Activated naive CD8-positive, alpha-beta T cell treated with anti-CD3 and anti-CD28 coated beads, Interleukin-2, amount 50 U/mL, for 24 hours (primary cell): ENCODE results near the gene PNMA8B.

ENCODE experiments used
- ATAC-seq: fragments of 150-1000 bp; cut with Tn5 transposase; one replicate; pipeline ENCODE4 v1.10.0; 2021
- DNase-seq: peaks from one replicate; pipeline ENCODE4 v3.0.0; 2021
- H3K27ac Mint-ChIP-seq: one replicate; pipeline ENCODE4 v1.8.0; 2021; ENCODE audit warnings: mild to moderate bottlenecking, mixed read lengths
- H3K27me3 Mint-ChIP-seq: one replicate; pipeline ENCODE4 v1.8.0; 2021; ENCODE audit warnings: mixed read lengths
- H3K36me3 Mint-ChIP-seq: one replicate; pipeline ENCODE4 v1.8.0; 2021; ENCODE audit warnings: low read depth, mixed read lengths
- H3K4me1 Mint-ChIP-seq: one replicate; pipeline ENCODE4 v1.8.0; 2021; ENCODE audit warnings: mixed read lengths
- H3K4me3 Mint-ChIP-seq: one replicate; pipeline ENCODE4 v1.8.0; 2021; ENCODE audit warnings: mild to moderate bottlenecking, moderate library complexity, mixed read lengths
- H3K9me3 Mint-ChIP-seq: one replicate; pipeline ENCODE4 v1.8.0; 2021; ENCODE audit warnings: mixed read lengths

PNMA8B gene

GRCh38 chr19:46482631-46483030, 13.0 kb downstream of the PNMA8B start:
- Mint-ChIP-seq H3K27ac (no peak overlapping the region), H3K9me3 (no peaks in the 10 kb centered on the region), H3K36me3 (no peaks in the 10 kb centered on the region), H3K4me1 (peaks cover 9% of the 10 kb centered on the region), H3K4me3 (no peak overlapping the region), H3K27me3 (peaks cover 46% of the 10 kb centered on the region)
- DNase-seq = no peak
- no peak for ATAC-seq

GRCh38 chr19:46481947-46482346, 13.7 kb downstream of the PNMA8B start:
- Mint-ChIP-seq H3K36me3 (no peaks in the 10 kb centered on the region), H3K4me3 (no peak overlapping the region)

GRCh38 chr19:46481223-46481848, 14.3 kb downstream of the PNMA8B start:
- H3K27ac Mint-ChIP-seq = no peak overlapping the region
- no peak for ATAC-seq
- DNase-seq = no peak
- H3K36me3 Mint-ChIP-seq = no peaks in the 10 kb centered on the region
- H3K9me3 Mint-ChIP-seq = no peaks in the 10 kb centered on the region
- no peak overlapping the region for H3K4me3 Mint-ChIP-seq
- peaks cover 6% of the 10 kb centered on the region for H3K4me1 Mint-ChIP-seq
- peaks cover 34% of the 10 kb centered on the region for H3K27me3 Mint-ChIP-seq

More at GRCh38 chr19:46481947-46482346, 13.7 kb downstream of the PNMA8B start:
- Mint-ChIP-seq H3K27me3 (peaks cover 39% of the 10 kb centered on the region), H3K9me3 (no peaks in the 10 kb centered on the region), H3K27ac (no peak overlapping the region), H3K4me1 (peaks cover 7% of the 10 kb centered on the region)
- ATAC-seq (no peak), DNase-seq (no peak)

- Mint-ChIP-seq H3K9me3 (no peaks in the 10 kb centered on the region), H3K27ac (no peak overlapping the region), H3K36me3 (no peaks in the 10 kb centered on the region), H3K4me1 (peaks cover 6% of the 10 kb centered on the region), H3K27me3 (peaks cover 36% of the 10 kb centered on the region), H3K4me3 (no peak overlapping the region)
- no peak for DNase-seq
- ATAC-seq = no peak
Measured at GRCh38 chr19:46480415-46480814, 15.3 kb downstream of the PNMA8B start.

GRCh38 chr19:46478356-46478986, 17.2 kb downstream of the PNMA8B start:
- ATAC-seq = peak; percentile 57
- Mint-ChIP-seq H3K4me3 (no peak overlapping the region), H3K27me3 (peaks cover 45% of the 10 kb centered on the region), H3K36me3 (no peaks in the 10 kb centered on the region), H3K9me3 (no peaks in the 10 kb centered on the region), H3K4me1 (peaks cover 6% of the 10 kb centered on the region), H3K27ac (peak overlapping the region; percentile 34)
- no peak for DNase-seq

- H3K4me3 Mint-ChIP-seq = no peak overlapping the region
- H3K27ac Mint-ChIP-seq = no peak overlapping the region
- peaks cover 10% of the 10 kb centered on the region for H3K4me1 Mint-ChIP-seq
- H3K27me3 Mint-ChIP-seq = peaks cover 46% of the 10 kb centered on the region
- no peak for ATAC-seq
- no peak for DNase-seq
- no peaks in the 10 kb centered on the region for H3K9me3 Mint-ChIP-seq
- H3K36me3 Mint-ChIP-seq = no peaks in the 10 kb centered on the region
Measured at GRCh38 chr19:46475986-46476385, 19.7 kb downstream of the PNMA8B start.

GRCh38 chr19:46474211-46474610, 21.5 kb downstream of the PNMA8B start:
- Mint-ChIP-seq H3K27me3 (peaks cover 52% of the 10 kb centered on the region), H3K36me3 (peaks cover 1% of the 10 kb centered on the region), H3K9me3 (no peaks in the 10 kb centered on the region), H3K4me1 (peaks cover 10% of the 10 kb centered on the region), H3K27ac (no peak overlapping the region), H3K4me3 (no peak overlapping the region)
- ATAC-seq (no peak), DNase-seq (no peak)

- Mint-ChIP-seq H3K36me3 (peaks cover 1% of the 10 kb centered on the region), H3K27ac (no peak overlapping the region), H3K27me3 (peaks cover 46% of the 10 kb centered on the region), H3K4me3 (no peak overlapping the region), H3K4me1 (peaks cover 4% of the 10 kb centered on the region), H3K9me3 (no peaks in the 10 kb centered on the region)
- DNase-seq (no peak), ATAC-seq (no peak)
Measured at GRCh38 chr19:46472592-46472991, 23.1 kb downstream of the PNMA8B start.

- no peaks in the 10 kb centered on the region for H3K9me3 Mint-ChIP-seq
- H3K4me1 Mint-ChIP-seq = peaks cover 5% of the 10 kb centered on the region
- peaks cover 1% of the 10 kb centered on the region for H3K36me3 Mint-ChIP-seq
- peak overlapping the region; percentile 62 for H3K4me3 Mint-ChIP-seq
- no peak for ATAC-seq
- no peak for DNase-seq
- peak overlapping the region; percentile 5 for H3K27ac Mint-ChIP-seq
- peaks cover 46% of the 10 kb centered on the region for H3K27me3 Mint-ChIP-seq
Measured at GRCh38 chr19:46471811-46472543, 23.7 kb downstream of the PNMA8B start.

- Mint-ChIP-seq H3K27ac (peak within 1 kb of the TSS; percentile 5), H3K4me1 (peaks cover 9% of the 10 kb centered on the region), H3K36me3 (peaks cover 1% of the 10 kb centered on the region), H3K27me3 (peaks cover 46% of the 10 kb centered on the region), H3K9me3 (no peaks in the 10 kb centered on the region), H3K4me3 (peak within 1 kb of the TSS; percentile 62)
- peak; percentile 63 for DNase-seq
- peak; percentile 67 for ATAC-seq
Measured at GRCh38 chr19:46471116-46471733, 24.4 kb downstream of the PNMA8B start, which contains the start of gene PNMA8A. TSS of gene PNMA8A (minus strand) at chr19:46471563. CDS start at chr19:46471035, 528 bp downstream.

- peaks cover 1% of the 10 kb centered on the region for H3K36me3 Mint-ChIP-seq
Measured at GRCh38 chr19:46470376-46470775, 25.3 kb downstream of the PNMA8B start.

GRCh38 chr19:46469541-46470185, 26.0 kb downstream of the PNMA8B start:
- Mint-ChIP-seq H3K9me3 (no peaks in the 10 kb centered on the region), H3K27ac (no peak overlapping the region), H3K27me3 (peaks cover 43% of the 10 kb centered on the region), H3K36me3 (peaks cover 1% of the 10 kb centered on the region), H3K4me3 (no peak overlapping the region), H3K4me1 (peaks cover 9% of the 10 kb centered on the region)
- ATAC-seq (no peak), DNase-seq (no peak)

More at GRCh38 chr19:46470376-46470775, 25.3 kb downstream of the PNMA8B start:
- Mint-ChIP-seq H3K27me3 (peaks cover 42% of the 10 kb centered on the region), H3K27ac (no peak overlapping the region), H3K4me3 (peak overlapping the region; percentile 62), H3K4me1 (peaks cover 9% of the 10 kb centered on the region), H3K9me3 (no peaks in the 10 kb centered on the region)
- ATAC-seq (no peak), DNase-seq (no peak)

GRCh38 chr19:46466536-46467196, 29.0 kb downstream of the PNMA8B start:
- Mint-ChIP-seq H3K9me3 (no peaks in the 10 kb centered on the region), H3K36me3 (peaks cover 1% of the 10 kb centered on the region), H3K27me3 (peaks cover 21% of the 10 kb centered on the region), H3K4me1 (peaks cover 5% of the 10 kb centered on the region), H3K27ac (no peak overlapping the region), H3K4me3 (no peak overlapping the region)
- DNase-seq (no peak), ATAC-seq (no peak)

- H3K9me3 Mint-ChIP-seq = no peaks in the 10 kb centered on the region
- H3K4me3 Mint-ChIP-seq = no peak overlapping the region
- DNase-seq (no peak), ATAC-seq (no peak)
- H3K27ac Mint-ChIP-seq = no peak overlapping the region
- H3K4me1 Mint-ChIP-seq = peaks cover 5% of the 10 kb centered on the region
- no peaks in the 10 kb centered on the region for H3K36me3 Mint-ChIP-seq
- peaks cover 8% of the 10 kb centered on the region for H3K27me3 Mint-ChIP-seq
Measured at GRCh38 chr19:46463516-46463915, 32.2 kb downstream of the PNMA8B start.
